Stomach (tissue), 9 donors: ENCODE results near the gene SF3A1. TPM values are rescaled to one million over a fixed set of nuclear protein-coding genes. Genes with fewer than 3 reads are reported as not detected.
"Not testable (repeated sequence)": the region's sequence is repeated elsewhere in the genome, so short reads cannot be mapped to it uniquely, and the experiment has no call there.

Experiments
- DNase-seq, 2 donors: peaks; one replicate each; pipeline versions ENCODE4 v3.0.0 to v3.0.0-alpha.2; 2013 to 2019
- H3K27ac ChIP-seq, 5 donors: fragments of 200-600 bp in 4 of 5; sonication (generic) in 4 of 5; one replicate each; pipeline ENCODE4 v1.5.1; 2013 to 2019; ENCODE audit warnings: mild to moderate bottlenecking in 1 of 5, moderate library complexity in 1 of 5
- H3K27me3 ChIP-seq, 3 donors: fragments of 200-600 bp; sonication (generic); one replicate each; pipeline ENCODE4 v1.5.1; 2017 to 2019; ENCODE audit warnings: mixed run types in 1 of 3
- H3K36me3 ChIP-seq, 4 donors: fragments of 200-600 bp; sonication (generic); 1 replicate in 3 of 4; 2 replicates in 1 of 4; pipeline ENCODE4 v1.5.1; 2016 to 2019
- H3K4me1 ChIP-seq, 4 donors: fragments of 200-600 bp; sonication (generic); one replicate each; pipeline ENCODE4 v1.5.1; 2016 to 2019
- H3K4me3 ChIP-seq, 4 donors: fragments of 200-600 bp; sonication (generic) in 3 of 4; one replicate each; pipeline ENCODE4 v1.5.1; 2016 to 2019; ENCODE audit warnings: mild to moderate bottlenecking in 1 of 4
- H3K9me3 ChIP-seq, 4 donors: fragments of 200-600 bp; sonication (generic); one replicate each; pipeline ENCODE4 v1.5.1; 2016 to 2019
- CTCF ChIP-seq, 7 experiments: fragments of 450-650 bp in 4 of 7; fragments of 200-600 bp in 3 of 7; sonication (generic) in 3 of 7; IDR thresholded peaks; one replicate each; pipeline ENCODE4 v1.5.1; 2016 to 2019; ENCODE audit warnings: antibody characterized with exemption in 7 of 7, control low read depth in 2 of 7, mild to moderate bottlenecking in 1 of 7
- EP300 ChIP-seq: sonication (generic); formaldehyde crosslinking; IDR thresholded peaks from one replicate; pipeline ENCODE4 v1.6.1; 2017; ENCODE audit warnings: antibody characterized with exemption
- POLR2A ChIP-seq, 4 donors: fragments of 450-650 bp; IDR thresholded peaks; one replicate each; pipeline ENCODE4 v1.6.1; 2016; ENCODE audit warnings: antibody characterized with exemption in 4 of 4, control low read depth in 2 of 4, mild to moderate bottlenecking in 1 of 4, moderate library complexity in 1 of 4
- POLR2AphosphoS5 ChIP-seq, 3 donors: sonication (generic); formaldehyde crosslinking; IDR thresholded peaks; one replicate each; pipeline ENCODE4 v1.6.1; 2016; ENCODE audit warnings: antibody characterized with exemption in 3 of 3
- WGBS, 5 donors: extraction: QIAGEN DNeasy Blood & Tissue Kit in 3 of 5; methylation state at CpG; one replicate each; pipeline versions ENCODE4 v1.1.5 to v1.1.7; 2013 to 2018; 5-methylcytosine and 5-hydroxymethylcytosine counted together
- intact Hi-C: fragments of 100-400 bp; cut with DNase I; formaldehyde crosslinking; loops from one replicate; pipeline ENCODE4 v1.15.1; 2023; ENCODE audit warnings: low total_unique reads
- polyA plus RNA-seq, 3 donors: library from polyadenylated mRNA; stranded (reverse); fragments of 200-250 nt; gene quantifications; one replicate each; pipeline ENCODE4 v1.2.3, GENCODE V29; 2013
- total RNA-seq, 5 donors: library from RNA; depleted of rRNA; stranded (reverse); fragments of >200 nt; gene quantifications; one replicate each; pipeline versions ENCODE4 v1.1.0 to v1.2.3, GENCODE V29; 2014 to 2016
- donor health status: healthy with polysubstance abuse.
- donor health status: Bipolar disorder and iron deficiency.
- donor health status: healthy.

Gene SF3A1
- total and polyA plus RNA-seq, 8 donors = 13.6 to 316 (median 30.6) TPM

DNA sequence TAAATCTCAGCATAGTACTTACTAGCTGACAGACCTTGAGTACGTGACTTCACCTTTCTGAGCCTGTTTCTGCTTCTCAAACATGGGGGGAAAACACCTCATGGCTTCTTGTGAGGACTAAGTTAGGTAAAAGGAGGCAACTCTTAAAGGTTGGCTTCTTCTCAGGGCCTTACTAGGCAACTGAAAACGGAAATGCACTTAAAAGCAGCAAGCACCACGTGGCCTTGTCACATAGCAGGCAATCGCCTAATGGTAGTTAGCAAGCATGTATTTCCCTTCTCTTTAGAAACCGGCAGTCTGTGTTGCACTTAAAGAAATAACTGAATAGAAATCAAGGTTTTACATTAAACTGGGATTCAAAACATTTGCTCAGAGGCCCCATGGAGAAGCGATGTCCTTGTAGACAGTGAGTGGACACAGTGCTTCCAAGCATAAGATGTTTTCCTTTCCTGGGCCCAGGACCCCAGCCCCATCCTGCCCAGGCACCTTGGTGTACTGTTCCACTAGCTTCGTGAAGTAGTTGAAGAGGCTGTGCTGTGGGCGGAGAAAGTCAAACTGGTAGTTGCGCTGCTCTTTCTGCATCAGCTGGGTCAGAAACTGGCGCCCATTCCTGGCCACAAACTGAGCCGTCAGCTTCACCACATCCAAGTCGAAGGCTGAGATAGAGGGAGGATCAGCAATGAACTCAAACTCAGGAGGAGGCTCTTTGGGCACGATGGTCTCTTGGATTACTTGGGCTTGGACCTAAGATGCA, 12.1 kb downstream of the SF3A1 start:
- H3K27ac ChIP-seq = no peak overlapping the region
- no peaks in the 10 kb centered on the region for H3K9me3 ChIP-seq
- no peak for DNase-seq
- H3K4me1 ChIP-seq = peaks cover 0 to 26% (median 15%) of the 10 kb centered on the region in 4 donors
- H3K27me3 ChIP-seq = no peaks in the 10 kb centered on the region
- WGBS, 5 donors = 88 to 92% (median 91%) methylated on average over 13 of the region's 13 CpGs
- intact Hi-C loops = no loop called here
- TF ChIP-seq POLR2AphosphoS5 (IDR thresholded peaks at IDR 0.05) (no peak), POLR2A (IDR thresholded peaks at IDR 0.05) (no peak), CTCF (IDR thresholded peaks at IDR 0.05) (no peak), EP300 (no peak)
- H3K36me3 ChIP-seq = peaks cover 87 to 100% (median 100%) of the 10 kb centered on the region in 4 donors
- no peak overlapping the region for H3K4me3 ChIP-seq

DNA sequence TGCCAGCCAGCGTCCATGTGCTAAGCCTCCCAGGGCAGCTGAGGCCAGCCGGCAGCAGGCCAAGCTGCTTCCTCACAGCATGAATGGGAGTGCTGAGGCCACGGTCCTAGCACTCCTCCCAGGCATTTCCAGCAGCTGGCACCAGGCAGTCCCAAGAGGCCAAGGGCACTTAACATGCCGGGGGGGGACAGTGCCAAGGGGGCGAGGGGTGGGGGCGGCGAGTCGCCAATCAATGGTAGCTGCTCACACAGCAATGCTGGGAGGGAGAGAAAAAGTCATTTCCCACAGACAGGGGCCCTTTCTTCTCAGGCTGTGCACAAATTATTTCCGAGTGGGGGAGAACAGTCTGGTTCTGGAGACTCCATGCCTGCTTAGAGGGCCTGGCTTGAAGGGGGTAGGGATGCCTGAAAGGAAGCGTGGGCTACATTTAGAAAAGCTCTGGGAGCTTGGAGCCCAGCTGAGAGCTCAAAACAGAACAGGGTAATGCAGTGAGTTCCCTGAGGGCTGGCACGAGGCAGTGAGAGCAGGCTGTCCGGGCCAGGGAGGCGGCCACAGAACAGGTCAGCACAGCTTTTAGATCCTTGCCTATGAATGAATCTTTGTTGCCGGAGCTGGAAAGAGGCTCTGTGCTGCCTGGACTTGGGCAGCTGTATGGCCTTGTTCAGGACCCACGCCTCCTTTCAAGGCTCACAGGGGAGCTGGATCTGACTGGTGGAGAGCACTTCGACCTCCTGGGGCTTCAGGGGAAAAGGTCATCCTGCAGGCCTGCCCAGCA, 15.6 kb downstream of the SF3A1 start:
- H3K36me3 ChIP-seq = peaks cover 100% of the 10 kb centered on the region in 4 donors
- 71 to 87% (median 78%) methylated on average over 10 to 16 of the region's 16 CpGs for WGBS, 5 donors
- TF ChIP-seq POLR2AphosphoS5 (IDR thresholded peaks at IDR 0.05) (no peak), CTCF (IDR thresholded peaks at IDR 0.05) (no peak), POLR2A (IDR thresholded peaks at IDR 0.05) (no peak), EP300 (no peak)

DNA sequence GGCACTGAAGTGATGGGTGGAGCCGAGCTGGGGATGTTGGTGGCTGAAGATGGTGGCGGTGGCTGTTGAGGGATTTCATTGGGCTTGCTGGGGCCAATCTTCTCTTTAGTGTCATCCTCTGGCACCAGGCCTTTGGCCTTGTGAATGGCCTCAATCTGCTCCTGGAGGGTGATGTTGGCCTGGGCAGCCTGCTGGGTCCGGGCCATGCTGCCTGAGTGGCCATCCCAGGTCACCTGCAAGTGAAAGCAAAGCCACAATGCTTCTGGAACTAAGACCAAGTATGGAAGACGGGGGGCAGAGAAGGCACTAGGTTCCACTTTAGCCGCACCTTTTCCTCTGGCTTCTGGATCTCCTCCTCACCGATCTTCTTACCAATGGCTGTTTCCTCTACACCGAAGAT, 17.9 kb downstream of the SF3A1 start:
- DNase-seq = no peak
- H3K27ac ChIP-seq = no peak overlapping the region
- H3K36me3 ChIP-seq = peaks cover 100% of the 10 kb centered on the region in 4 donors
- H3K27me3 ChIP-seq = no peaks in the 10 kb centered on the region
- intact Hi-C loops = no loop called here
- TF ChIP-seq EP300 (no peak), POLR2AphosphoS5 (IDR thresholded peaks at IDR 0.05) (no peak), POLR2A (IDR thresholded peaks at IDR 0.05) (no peak), CTCF (IDR thresholded peaks at IDR 0.05) (no peak)
- H3K4me1 ChIP-seq = peaks cover 0 to 20% (median 9%) of the 10 kb centered on the region in 4 donors
- no peaks in the 10 kb centered on the region for H3K9me3 ChIP-seq
- WGBS, 5 donors = 92 to 98% (median 95%) methylated on average over 6 to 7 of the region's 7 CpGs
- no peak overlapping the region for H3K4me3 ChIP-seq

More for the DNA sequence above, 15.6 kb downstream of the SF3A1 start:
- intact Hi-C loops = no loop called here
- no peak overlapping the region for H3K4me3 ChIP-seq
- H3K27me3 ChIP-seq = no peaks in the 10 kb centered on the region
- no peaks in the 10 kb centered on the region for H3K4me1 ChIP-seq
- H3K27ac ChIP-seq = peak overlapping the region in 3 of 5 donors; percentile 4 to 40 (median 10)
- DNase-seq = peak in 1 of 2 donors; percentile 71
- no peaks in the 10 kb centered on the region for H3K9me3 ChIP-seq

DNA sequence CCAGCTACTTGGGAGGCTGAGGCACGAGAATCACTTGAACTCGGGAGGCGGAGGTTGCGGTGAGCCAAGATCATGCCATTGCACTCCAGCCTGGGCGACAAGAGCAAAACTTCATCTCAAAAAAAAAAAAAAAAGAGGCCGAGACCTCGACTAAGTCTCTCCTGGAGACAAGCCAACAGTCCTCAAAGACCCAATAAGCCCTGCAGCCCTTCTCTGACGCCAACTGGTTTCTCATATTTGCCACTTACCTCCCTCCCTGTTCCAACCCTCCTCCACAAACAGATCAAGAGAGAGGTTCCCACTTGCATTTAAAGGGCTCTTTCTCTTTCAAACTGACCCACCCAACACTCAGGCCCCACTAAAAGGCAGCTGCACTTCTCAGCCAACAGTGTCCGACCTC, 18.4 kb downstream of the SF3A1 start:
- H3K27me3 ChIP-seq, H3K27ac ChIP-seq, H3K9me3 ChIP-seq, intact Hi-C loops, DNase-seq, H3K4me3 ChIP-seq: not testable (repeated sequence)
- H3K4me1 ChIP-seq = peaks cover 0 to 24% (median 9%) of the 10 kb centered on the region in 4 donors
- peaks cover 100% of the 10 kb centered on the region in 4 donors for H3K36me3 ChIP-seq
- 77 to 86% (median 81%) methylated on average over 9 of the region's 9 CpGs for WGBS, 5 donors
